ENCODE data around the gene FAM184B. TPM values are rescaled to one million over a fixed set of nuclear protein-coding genes. Genes with fewer than 3 reads are reported as not detected.

Gene FAM184B
- total and polyA plus RNA-seq, 11 donors, result 0.04 to 0.08 TPM; not detected in 9

GRCh38 chr4:17816142-17816541 lies 34.7 kb upstream of the FAM184B start:
- TF ChIP-seq CTCF (IDR thresholded peaks at IDR 0.05) (no peak), POLR2A (IDR thresholded peaks at IDR 0.05) (no peak)
- Histone ChIP-seq H3K27me3 (no peaks in the 10 kb centered on the region), H3K4me3 (no peak overlapping the region), H3K36me3 (no peaks in the 10 kb centered on the region), H3K4me1 (peaks cover 0 to 24% (median 3%) of the 10 kb centered on the region in 12 donors), H3K9me3 (no peaks in the 10 kb centered on the region), H3K27ac (no peak overlapping the region)
- 95 to 96% (median 96%) methylated on average over 12 of the region's 12 CpGs for WGBS, 4 donors
- ATAC-seq (no peak), DNase-seq (no peak)
- intact Hi-C loops (cut with DNase I), result loop anchor here (2.0 to 10.0 kb wide), 7 partner anchors 209 to 779 kb away; partner anchors contain the start of gene LCORL (in 1 of the 10)

- DNase-seq (no peak), ATAC-seq (no peak)
- 68 to 83% (median 78%) methylated on average over 3 of the region's 3 CpGs for WGBS, 4 donors
- TF ChIP-seq CTCF (IDR thresholded peaks at IDR 0.05) (no peak), POLR2A (IDR thresholded peaks at IDR 0.05) (no peak)
- Histone ChIP-seq H3K27ac (peak overlapping the region in 1 of 12 donors; percentile 9), H3K4me3 (no peak overlapping the region), H3K36me3 (no peaks in the 10 kb centered on the region), H3K27me3 (no peaks in the 10 kb centered on the region), H3K9me3 (no peaks in the 10 kb centered on the region), H3K4me1 (peaks cover 3 to 33% (median 12%) of the 10 kb centered on the region in 12 donors)
- intact Hi-C loops (cut with DNase I), result loop anchor here in 7 of 10 donors (5.0 to 10.0 kb wide), 3 partner anchors 208 to 551 kb away; partner anchors contain the start of gene LCORL (in 6 of the 7)
Measured at GRCh38 chr4:17814140-17814539, 32.7 kb upstream of the FAM184B start.

GRCh38 chr4:17812801-17813200 lies 31.4 kb upstream of the FAM184B start:
- H3K9me3 ChIP-seq, result no peaks in the 10 kb centered on the region
- WGBS, 4 donors, result 56 to 72% (median 68%) methylated on average over 3 of the region's 3 CpGs
- H3K4me1 ChIP-seq, result peaks cover 5 to 46% (median 24%) of the 10 kb centered on the region in 12 donors
- H3K27ac ChIP-seq, result no peak overlapping the region
- DNase-seq (no peak), ATAC-seq (no peak)
- intact Hi-C loops (cut with DNase I), result loop anchor here in 7 of 10 donors (5.0 to 10.0 kb wide), 3 partner anchors 210 to 552 kb away; partner anchors contain the start of gene LCORL (in 6 of the 7)
- peaks cover 0 to 5% (median 0%) of the 10 kb centered on the region in 9 donors for H3K36me3 ChIP-seq
- TF ChIP-seq POLR2A (IDR thresholded peaks at IDR 0.05) (no peak), CTCF (IDR thresholded peaks at IDR 0.05) (no peak)
- no peaks in the 10 kb centered on the region for H3K27me3 ChIP-seq
- no peak overlapping the region for H3K4me3 ChIP-seq

GRCh38 chr4:17812125-17812524 lies 30.7 kb upstream of the FAM184B start:
- Histone ChIP-seq H3K9me3 (no peaks in the 10 kb centered on the region), H3K27me3 (no peaks in the 10 kb centered on the region), H3K4me1 (peaks cover 5 to 53% (median 30%) of the 10 kb centered on the region in 12 donors), H3K36me3 (peaks cover 0 to 8% (median 0%) of the 10 kb centered on the region in 9 donors), H3K27ac (no peak overlapping the region), H3K4me3 (peak overlapping the region in 2 of 12 donors; percentile 83 to 84)
- intact Hi-C loops (cut with DNase I), result loop anchor here in 7 of 10 donors (5.0 to 10.0 kb wide), 3 partner anchors 210 to 553 kb away; partner anchors contain the start of gene LCORL (in 6 of the 7)
- DNase-seq (no peak), ATAC-seq (no peak)
- no peak for TF ChIP-seq POLR2A (IDR thresholded peaks at IDR 0.05)
- no peak for TF ChIP-seq CTCF (IDR thresholded peaks at IDR 0.05)
- 10 to 15% (median 13%) methylated on average over 3 of the region's 3 CpGs for WGBS, 4 donors

All from heart left ventricle (tissue), 16 donors.